Transverse colon (tissue), 4 donors: Measurements from ENCODE around the gene CEL. TPM values are rescaled to one million over a fixed set of nuclear protein-coding genes. Genes with fewer than 3 reads are reported as not detected.
A peak's percentile ranks its signal among the peaks of the same experiment; 100 is the strongest.

ENCODE experiments used
- DNase-seq: peaks from one replicate; pipeline ENCODE4 v3.0.0-alpha.2; 2019
- H3K27ac ChIP-seq, 4 donors: fragments of 200-600 bp; sonication (generic); 2 replicates each; pipeline ENCODE4 v1.5.1; 2016 to 2018; ENCODE audit warnings: inconsistent platforms in 4 of 4
- H3K27me3 ChIP-seq: fragments of 200-600 bp; sonication (generic); 2 replicates; pipeline ENCODE4 v1.5.1; 2017; ENCODE audit warnings: inconsistent platforms
- H3K36me3 ChIP-seq, 4 donors: fragments of 200-600 bp; sonication (generic); 2 replicates each; pipeline ENCODE4 v1.5.1; 2017 to 2019; ENCODE audit warnings: inconsistent platforms in 4 of 4
- H3K4me1 ChIP-seq, 4 donors: fragments of 200-600 bp; sonication (generic); 2 replicates each; pipeline ENCODE4 v1.5.1; 2017 to 2020; ENCODE audit warnings: inconsistent platforms in 4 of 4
- H3K4me3 ChIP-seq, 4 donors: fragments of 200-600 bp; sonication (generic); 1 replicate in 1 of 4; 2 replicates in 3 of 4; pipeline versions ENCODE4 v1.5.1 to v1.6.1; 2017 to 2019; ENCODE audit warnings: inconsistent platforms in 4 of 4
- H3K9me3 ChIP-seq, 2 donors: fragments of 200-600 bp; sonication (generic); 2 replicates each; pipeline ENCODE4 v1.5.1; 2017 to 2019; ENCODE audit warnings: inconsistent platforms in 2 of 2
- EP300 ChIP-seq: sonication (generic); formaldehyde crosslinking; IDR thresholded peaks from one replicate; pipeline ENCODE4 v1.6.1; 2017; ENCODE audit warnings: antibody characterized with exemption, low read depth
- POLR2A ChIP-seq: fragments of 450-650 bp; IDR thresholded peaks from one replicate; pipeline ENCODE4 v1.6.1; 2016; ENCODE audit warnings: antibody characterized with exemption, mild to moderate bottlenecking, moderate library complexity
- POLR2AphosphoS5 ChIP-seq, 3 donors: sonication (generic); formaldehyde crosslinking; IDR thresholded peaks; one replicate each; pipeline ENCODE4 v1.6.1; 2016; ENCODE audit warnings: antibody characterized with exemption in 3 of 3
- WGBS, 2 donors: methylation state at CpG; one replicate each; pipeline ENCODE4 v1.1.5; 2018; ENCODE audit warnings: low coverage in 1 of 2; 5-methylcytosine and 5-hydroxymethylcytosine counted together
- in situ Hi-C, 4 donors: fragments of 200-750 bp; cut with MboI; loops; one replicate each; pipeline versions ENCODE4 v1.15.0 to v1.15.1; 2017; ENCODE audit warnings: low sequenced_read_pairs in 3 of 4, low pct_ligation_motif_present in 1 of 4, low pct_unique_long_range_greater_than_20kb in 1 of 4
- intact Hi-C: fragments of 100-400 bp; cut with DNase I; formaldehyde crosslinking; loops from one replicate; pipeline ENCODE4 v1.15.1; 2023; ENCODE audit warnings: low total_unique reads
- total RNA-seq, 4 donors: library from RNA; depleted of rRNA; stranded (reverse); fragments of >200 nt; gene quantifications; one replicate each; pipeline ENCODE4 v1.1.0, GENCODE V29; 2016
- TF ChIP-seq, protein P1 (sequence below), 5 experiments: fragments of 200-600 bp in 3 of 5; fragments of 450-650 bp in 2 of 5; sonication (generic) in 3 of 5; IDR thresholded peaks; 1 replicate in 2 of 5; 2 replicates in 3 of 5; pipeline ENCODE4 v1.5.1; 2016 to 2017; ENCODE audit warnings: antibody characterized with exemption in 5 of 5, inconsistent platforms in 3 of 5, mild to moderate bottlenecking in 2 of 5, moderate library complexity in 1 of 5

The CEL gene
- total RNA-seq, 4 donors from 2014 or later: 0.27 to 8.6 (median 0.48) TPM; not detected in 1

DNA sequence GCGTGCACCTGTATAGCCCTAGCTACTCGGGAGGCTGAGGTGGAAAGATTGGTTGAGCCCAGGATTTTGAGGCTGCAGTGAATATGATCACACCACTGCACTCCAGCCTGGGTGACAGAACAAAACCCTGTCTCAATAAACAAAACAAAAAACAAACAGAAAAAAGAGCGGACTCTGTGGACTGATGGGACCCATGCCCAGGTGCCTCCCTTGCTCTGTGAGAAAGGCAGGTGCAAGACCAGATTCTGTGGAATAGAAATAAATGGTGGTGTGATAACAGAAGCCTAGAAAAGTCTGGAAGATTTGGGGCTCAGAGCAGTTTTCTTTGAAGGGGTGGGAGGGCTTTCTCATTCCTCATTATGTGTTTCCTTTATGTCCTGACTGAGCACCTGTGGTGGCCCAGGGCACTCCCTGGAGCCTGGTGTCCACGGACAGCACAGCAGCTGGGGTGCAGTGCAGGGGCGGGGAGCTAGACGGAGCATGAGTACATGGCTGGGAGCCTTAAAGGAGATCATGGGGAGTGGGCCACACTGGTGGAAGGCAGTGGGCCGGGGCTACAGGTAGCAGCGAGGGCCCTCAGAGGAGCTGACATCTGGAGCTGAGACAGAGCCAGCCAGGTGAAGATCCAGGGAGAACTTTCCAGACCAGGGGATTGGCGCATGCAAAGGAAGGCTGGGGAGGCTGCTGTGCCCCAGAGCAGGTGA lies 15.4 kb upstream of the CEL start:
- Histone ChIP-seq H3K9me3 (no peaks in the 10 kb centered on the region), H3K4me1 (peaks cover 3 to 12% (median 7%) of the 10 kb centered on the region in 4 donors), H3K36me3 (peaks cover 0 to 30% (median 6%) of the 10 kb centered on the region in 4 donors), H3K4me3 (no peak overlapping the region), H3K27ac (no peak overlapping the region), H3K27me3 (no peaks in the 10 kb centered on the region)
- no peak for DNase-seq
- intact Hi-C loops: loop anchor here (10.0 kb wide), 1 partner anchor 98 kb away; no protein-coding TSS in a partner anchor
- WGBS, 2 donors: 78 to 90% methylated on average over 2 to 9 of the region's 9 CpGs
- no peak for TF ChIP-seq POLR2AphosphoS5 (IDR thresholded peaks at IDR 0.05)
- TF ChIP-seq EP300: no peak
- no peak for TF ChIP-seq POLR2A
- TF ChIP-seq, protein P1, sequence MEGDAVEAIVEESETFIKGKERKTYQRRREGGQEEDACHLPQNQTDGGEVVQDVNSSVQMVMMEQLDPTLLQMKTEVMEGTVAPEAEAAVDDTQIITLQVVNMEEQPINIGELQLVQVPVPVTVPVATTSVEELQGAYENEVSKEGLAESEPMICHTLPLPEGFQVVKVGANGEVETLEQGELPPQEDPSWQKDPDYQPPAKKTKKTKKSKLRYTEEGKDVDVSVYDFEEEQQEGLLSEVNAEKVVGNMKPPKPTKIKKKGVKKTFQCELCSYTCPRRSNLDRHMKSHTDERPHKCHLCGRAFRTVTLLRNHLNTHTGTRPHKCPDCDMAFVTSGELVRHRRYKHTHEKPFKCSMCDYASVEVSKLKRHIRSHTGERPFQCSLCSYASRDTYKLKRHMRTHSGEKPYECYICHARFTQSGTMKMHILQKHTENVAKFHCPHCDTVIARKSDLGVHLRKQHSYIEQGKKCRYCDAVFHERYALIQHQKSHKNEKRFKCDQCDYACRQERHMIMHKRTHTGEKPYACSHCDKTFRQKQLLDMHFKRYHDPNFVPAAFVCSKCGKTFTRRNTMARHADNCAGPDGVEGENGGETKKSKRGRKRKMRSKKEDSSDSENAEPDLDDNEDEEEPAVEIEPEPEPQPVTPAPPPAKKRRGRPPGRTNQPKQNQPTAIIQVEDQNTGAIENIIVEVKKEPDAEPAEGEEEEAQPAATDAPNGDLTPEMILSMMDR (IDR thresholded peaks at IDR 0.05): no peak
- in situ Hi-C loops: loop anchor here in 1 of 4 donors (25.0 kb wide), 1 partner anchor 291 kb away; the partner anchor contains the start of genes MED22, RPL7A and SURF6

DNA sequence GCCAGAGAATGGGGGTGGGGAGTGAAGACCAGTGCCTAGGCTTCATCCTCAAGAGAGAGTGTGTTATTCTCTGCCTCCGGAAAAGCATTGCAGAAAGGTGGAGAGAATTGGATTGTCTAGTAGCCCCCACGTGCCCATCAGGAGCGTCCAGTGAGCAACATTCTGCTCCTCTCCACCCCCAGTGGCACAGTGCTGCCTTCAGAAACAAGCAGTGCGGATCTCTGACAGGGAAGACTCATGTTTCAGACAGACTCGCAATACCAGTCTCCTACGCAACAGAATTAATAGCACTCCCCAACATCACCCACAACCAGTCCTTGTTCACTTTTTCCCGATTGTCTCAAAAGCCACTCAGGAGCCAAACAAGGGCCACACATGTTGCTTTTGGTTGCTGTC lies 14.9 kb upstream of the CEL start:
- no peaks in the 10 kb centered on the region for H3K27me3 ChIP-seq
- in situ Hi-C loops (loop anchor here in 1 of 4 donors (25.0 kb wide), 1 partner anchor 290 kb away; the partner anchor contains the start of genes MED22, RPL7A and SURF6), intact Hi-C loops (loop anchor here (10.0 kb wide), 1 partner anchor 98 kb away; no protein-coding TSS in a partner anchor)
- H3K4me1 ChIP-seq: peaks cover 6 to 15% (median 10%) of the 10 kb centered on the region in 4 donors
- H3K36me3 ChIP-seq: peaks cover 0 to 30% (median 6%) of the 10 kb centered on the region in 4 donors
- no peak overlapping the region for H3K27ac ChIP-seq
- TF ChIP-seq EP300 (no peak), POLR2AphosphoS5 (IDR thresholded peaks at IDR 0.05) (no peak), POLR2A (no peak)
- TF ChIP-seq, protein P1 (IDR thresholded peaks at IDR 0.05): no peak
- WGBS, 2 donors: 94 to 100% methylated on average over 3 to 7 of the region's 7 CpGs
- H3K9me3 ChIP-seq: no peaks in the 10 kb centered on the region
- no peak overlapping the region for H3K4me3 ChIP-seq
- DNase-seq: no peak

DNA sequence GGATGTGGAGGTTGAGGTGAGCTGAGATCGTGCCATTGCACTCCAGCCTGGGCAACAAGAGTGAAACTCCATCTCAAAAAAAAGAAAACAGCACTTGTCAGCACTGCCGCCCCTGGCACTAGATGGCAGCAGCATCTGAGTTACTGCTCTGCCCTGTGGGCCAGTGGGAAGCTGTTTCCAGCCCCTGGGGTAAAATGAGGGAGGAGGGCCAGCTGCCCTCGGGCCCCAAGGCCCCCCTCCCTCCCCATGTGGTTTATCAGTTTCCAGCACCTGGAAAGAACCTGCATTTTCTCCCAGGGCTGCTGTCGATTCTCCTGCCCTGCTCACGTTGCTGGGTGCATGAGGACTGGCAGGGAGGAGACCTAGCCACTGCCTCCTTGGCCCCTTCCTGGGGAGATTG lies 13.2 kb upstream of the CEL start:
- no peak overlapping the region for H3K27ac ChIP-seq
- intact Hi-C loops: loop anchor here (10.0 kb wide), 1 partner anchor 96 kb away; no protein-coding TSS in a partner anchor
- peaks cover 6 to 15% (median 10%) of the 10 kb centered on the region in 4 donors for H3K4me1 ChIP-seq
- TF ChIP-seq POLR2A: no peak
- TF ChIP-seq EP300: no peak
- TF ChIP-seq, protein P1 (IDR thresholded peaks at IDR 0.05): peak in 4 of 5 experiments; percentile 23 to 32 (median 28)
- no peaks in the 10 kb centered on the region for H3K9me3 ChIP-seq
- WGBS, 2 donors: 27 to 59% methylated on average over 2 to 5 of the region's 5 CpGs
- DNase-seq: peak; percentile 31
- no peaks in the 10 kb centered on the region for H3K27me3 ChIP-seq
- in situ Hi-C loops: loop anchor here in 1 of 4 donors (25.0 kb wide), 1 partner anchor 289 kb away; the partner anchor contains the start of genes MED22, RPL7A and SURF6
- no peak overlapping the region for H3K4me3 ChIP-seq
- peaks cover 0 to 39% (median 6%) of the 10 kb centered on the region in 4 donors for H3K36me3 ChIP-seq

DNA sequence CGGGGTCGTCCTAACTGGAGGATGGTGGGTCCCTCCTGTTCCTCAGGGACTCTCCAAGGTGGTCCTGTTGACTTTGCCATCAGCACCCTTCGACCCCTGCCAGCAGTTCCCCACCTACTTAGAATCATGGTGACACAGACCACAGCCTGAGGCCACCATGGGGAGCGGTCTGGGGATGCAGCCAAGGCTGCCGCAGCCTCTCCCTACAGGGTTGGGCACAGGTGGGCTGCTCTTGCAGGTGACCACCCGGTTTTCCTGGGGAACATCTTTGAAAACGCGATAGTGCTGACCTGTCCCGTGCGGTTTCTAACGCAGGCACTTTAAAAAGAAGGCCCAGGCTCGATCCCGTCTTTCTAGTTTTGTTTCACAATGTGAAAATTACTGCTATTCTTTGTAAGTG lies 12.7 kb upstream of the CEL start:
- TF ChIP-seq, protein P1 (IDR thresholded peaks at IDR 0.05): no peak
- TF ChIP-seq POLR2AphosphoS5 (IDR thresholded peaks at IDR 0.05) (no peak), POLR2A (no peak), EP300 (no peak)
- intact Hi-C loops (loop anchor here (10.0 kb wide), 1 partner anchor 96 kb away; no protein-coding TSS in a partner anchor), in situ Hi-C loops (loop anchor here in 1 of 4 donors (25.0 kb wide), 1 partner anchor 288 kb away; the partner anchor contains the start of genes MED22, RPL7A and SURF6)
- H3K36me3 ChIP-seq: peaks cover 0 to 41% (median 6%) of the 10 kb centered on the region in 4 donors
- no peak overlapping the region for H3K4me3 ChIP-seq
- no peaks in the 10 kb centered on the region for H3K27me3 ChIP-seq
- no peak for DNase-seq
- 93 to 100% methylated on average over 2 to 13 of the region's 13 CpGs for WGBS, 2 donors
- no peak overlapping the region for H3K27ac ChIP-seq
- peaks cover 6 to 15% (median 10%) of the 10 kb centered on the region in 4 donors for H3K4me1 ChIP-seq
- no peaks in the 10 kb centered on the region for H3K9me3 ChIP-seq
